Activated CD8-positive, alpha-beta T cell treated with anti-CD3 and anti-CD28 coated beads, Interleukin-2, amount 10 ng/mL, durations not matched to agents 7 days and 5 days (primary cell): ENCODE results near the gene YPEL3. TPM values are rescaled to one million over a fixed set of nuclear protein-coding genes. Genes with fewer than 3 reads are reported as not detected.

Experiments
- ATAC-seq: fragments of 150-1000 bp; cut with Tn5 transposase; one replicate; pipeline ENCODE4 v1.10.0; 2021; ENCODE audit warnings: moderate library complexity
- CTCF ChIA-PET: fragments of 350-600 bp; sonication (Branson Sonifier 250); formaldehyde crosslinking; loops from one replicate; lab custom pipeline; 2021; ENCODE audit warnings: antibody characterized with exemption; lab: Charles Lee
- POLR2A ChIA-PET: fragments of 350-600 bp; sonication (Branson Sonifier 250); formaldehyde crosslinking; loops from one replicate; lab custom pipeline; 2021; ENCODE audit warnings: antibody characterized with exemption; lab: Charles Lee
- DNase-seq: peaks from one replicate; pipeline ENCODE4 v3.0.0-alpha.2; 2020
- H3K27ac Mint-ChIP-seq: one replicate; pipeline ENCODE4 v1.8.0; 2021; ENCODE audit warnings: mild to moderate bottlenecking, mixed read lengths
- H3K27me3 Mint-ChIP-seq: one replicate; pipeline ENCODE4 v1.8.0; 2021; ENCODE audit warnings: low read depth, mixed read lengths
- H3K36me3 Mint-ChIP-seq: one replicate; pipeline ENCODE4 v1.8.0; 2021; ENCODE audit warnings: low read depth, mixed read lengths
- H3K4me1 Mint-ChIP-seq: one replicate; pipeline ENCODE4 v1.8.0; 2021; ENCODE audit warnings: low read depth, mixed read lengths
- H3K4me3 Mint-ChIP-seq: one replicate; pipeline ENCODE4 v1.8.0; 2021; ENCODE audit warnings: mild to moderate bottlenecking, mixed read lengths
- H3K9me3 Mint-ChIP-seq: one replicate; pipeline ENCODE4 v1.8.0; 2022; ENCODE audit warnings: mixed read lengths; ENCODE audit not compliant: insufficient read depth
- total RNA-seq, 2 experiments: library from RNA; stranded (reverse); gene quantifications; one replicate each; pipeline ENCODE4 v1.2.3, GENCODE V29; 2021

YPEL3 gene
- total RNA-seq, 2 experiments from 2014 or later, result 29.4 to 34.5 TPM

- Mint-ChIP-seq H3K9me3 (no peaks in the 10 kb centered on the region), H3K4me1 (peaks cover 11% of the 10 kb centered on the region), H3K27ac (no peak overlapping the region), H3K4me3 (no peak overlapping the region), H3K36me3 (peaks cover 20% of the 10 kb centered on the region), H3K27me3 (no peaks in the 10 kb centered on the region)
- CTCF ChIA-PET, result interaction anchor here (1.0 to 1.3 kb wide), 2 partner anchors 30 to 338 kb away, joined by 3 read pairs; partner anchors contain the start of gene TBX6
- ATAC-seq, result no peak
- POLR2A ChIA-PET, result interaction anchor here (0.9 kb wide), 1 partner anchor 8 kb away, joined by 3 read pairs; a partner anchor contains a TSS
- no peak for DNase-seq
Measured at GRCh38 chr16:30060836-30061554, 35.0 kb downstream of the YPEL3 start.

DNA sequence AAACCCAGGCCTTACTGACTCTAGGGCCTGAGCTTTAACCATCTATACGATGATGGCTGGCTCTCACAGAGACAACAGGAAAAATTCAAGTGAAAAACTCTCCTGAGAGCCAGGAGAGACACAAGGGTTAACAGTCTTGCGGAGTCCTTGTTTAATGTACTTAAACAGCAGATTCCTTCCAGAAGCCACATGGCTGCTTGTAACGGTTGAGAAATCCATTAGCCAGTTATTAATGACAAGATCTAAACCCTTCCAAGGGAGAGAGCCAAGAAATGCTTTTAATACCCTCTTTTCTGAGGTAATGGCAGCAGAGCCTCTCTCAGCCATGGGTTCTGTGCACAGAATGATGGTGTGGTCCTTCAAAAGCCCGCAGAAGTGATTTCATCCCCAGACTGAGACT, 35.7 kb downstream of the YPEL3 start:
- H3K9me3 Mint-ChIP-seq, result no peaks in the 10 kb centered on the region
- no peaks in the 10 kb centered on the region for H3K27me3 Mint-ChIP-seq
- H3K27ac Mint-ChIP-seq, result no peak overlapping the region
- ChIA-PET POLR2A (no interaction called here), CTCF (no interaction called here)
- no peak for DNase-seq
- H3K4me1 Mint-ChIP-seq, result peaks cover 15% of the 10 kb centered on the region
- ATAC-seq, result no peak
- H3K36me3 Mint-ChIP-seq, result peaks cover 14% of the 10 kb centered on the region
- H3K4me3 Mint-ChIP-seq, result no peak overlapping the region

- no peaks in the 10 kb centered on the region for H3K27me3 Mint-ChIP-seq
- DNase-seq, result peak; percentile 76
- peak; percentile 76 for ATAC-seq
- peak overlapping the region; percentile 43 for H3K4me3 Mint-ChIP-seq
- POLR2A ChIA-PET, result interaction anchor here (1.2 kb wide), 1 partner anchor 10 kb away, joined by 7 read pairs; the partner anchor contains the start of gene ALDOA
- peaks cover 33% of the 10 kb centered on the region for H3K4me1 Mint-ChIP-seq
- H3K9me3 Mint-ChIP-seq, result no peaks in the 10 kb centered on the region
- CTCF ChIA-PET, result interaction anchor here (0.6 to 6.8 kb wide), 23 partner anchors 11 to 354 kb away, joined by 3 to 82 read pairs (median 5); partner anchors contain the start of genes ALDOA, CORO1A, MVP and PPP4C
- peaks cover 5% of the 10 kb centered on the region for H3K36me3 Mint-ChIP-seq
- no peak overlapping the region for H3K27ac Mint-ChIP-seq
Measured at GRCh38 chr16:30054959-30055553, 41.0 kb downstream of the YPEL3 start.

GRCh38 chr16:30054451-30054850, 41.6 kb downstream of the YPEL3 start:
- Mint-ChIP-seq H3K27me3 (no peaks in the 10 kb centered on the region), H3K4me3 (peak overlapping the region; percentile 43), H3K36me3 (peaks cover 5% of the 10 kb centered on the region), H3K9me3 (no peaks in the 10 kb centered on the region), H3K27ac (no peak overlapping the region), H3K4me1 (peaks cover 33% of the 10 kb centered on the region)
- ChIA-PET CTCF (interaction anchor here (1.0 to 6.8 kb wide), 14 partner anchors 10 to 354 kb away, joined by 3 to 82 read pairs (median 7); partner anchors contain the start of genes ALDOA, PPP4C, TAOK2 and TBX6), POLR2A (interaction anchor here (2.2 kb wide), 1 partner anchor 11 kb away, joined by 13 read pairs; the partner anchor contains the start of gene ALDOA)
- no peak for ATAC-seq
- no peak for DNase-seq

- Mint-ChIP-seq H3K27ac (no peak overlapping the region), H3K36me3 (peaks cover 3% of the 10 kb centered on the region), H3K9me3 (no peaks in the 10 kb centered on the region), H3K4me1 (peaks cover 33% of the 10 kb centered on the region), H3K4me3 (peak overlapping the region; percentile 83), H3K27me3 (peaks cover 2% of the 10 kb centered on the region)
- POLR2A ChIA-PET, result interaction anchor here (0.7 to 2.2 kb wide), 6 partner anchors 8 to 387 kb away, joined by 3 to 13 read pairs (median 3); partner anchors contain the start of gene ALDOA
- ATAC-seq (peak; percentile 34), DNase-seq (no peak)
- CTCF ChIA-PET, result interaction anchor here (0.7 to 6.8 kb wide), 5 partner anchors 10 to 130 kb away, joined by 3 to 82 read pairs (median 10); partner anchors contain the start of genes ALDOA, CORO1A, TBX6 and TLCD3B
Measured at GRCh38 chr16:30053376-30054015, 42.5 kb downstream of the YPEL3 start.

DNA sequence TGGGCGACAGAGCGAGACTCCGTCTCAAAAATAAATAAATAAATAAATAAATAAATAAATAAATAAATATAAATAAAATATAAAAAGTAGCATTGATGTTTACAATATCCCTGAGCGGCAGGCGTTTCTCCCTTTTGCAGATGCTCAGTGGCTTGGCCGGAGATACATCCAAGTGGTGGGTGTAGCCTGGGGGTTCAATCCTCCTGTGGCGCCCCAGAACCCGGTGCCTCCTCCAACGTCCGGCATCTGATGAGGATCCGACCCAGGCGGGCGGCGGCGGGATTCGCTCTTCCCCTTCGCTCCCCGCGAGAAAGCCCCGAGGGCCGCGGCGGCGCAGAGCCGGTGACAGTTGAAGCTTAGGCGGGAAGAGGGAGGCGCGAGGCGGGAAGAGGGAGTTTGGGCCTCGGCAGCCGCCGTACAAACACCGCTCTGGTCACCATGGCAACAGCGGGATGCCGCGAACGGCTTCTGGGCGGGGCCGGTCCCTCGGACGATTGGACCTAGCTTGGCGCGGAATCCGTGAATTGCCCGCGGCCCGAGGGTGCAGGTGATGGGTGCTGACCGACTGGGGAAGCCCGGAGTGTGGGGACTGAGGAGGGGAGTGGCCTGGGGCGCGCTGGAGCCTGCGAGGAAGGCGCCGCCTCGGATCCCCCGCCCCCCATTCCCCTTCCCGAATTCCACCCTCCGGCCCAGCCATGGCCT, 43.2 kb downstream of the YPEL3 start:
- peak; percentile 96 for DNase-seq
- Mint-ChIP-seq H3K27me3 (peaks cover 3% of the 10 kb centered on the region), H3K36me3 (peaks cover 3% of the 10 kb centered on the region), H3K27ac (peak overlapping the region; percentile 89), H3K4me3 (peak overlapping the region; percentile 83), H3K4me1 (peaks cover 33% of the 10 kb centered on the region), H3K9me3 (no peaks in the 10 kb centered on the region)
- CTCF ChIA-PET, result interaction anchor here (0.7 to 6.8 kb wide), 5 partner anchors 10 to 131 kb away, joined by 3 to 82 read pairs (median 10); partner anchors contain the start of genes ALDOA, CORO1A, TBX6 and TLCD3B
- peak; percentile 75 for ATAC-seq
- POLR2A ChIA-PET, result interaction anchor here (0.7 to 2.2 kb wide), 6 partner anchors 9 to 386 kb away, joined by 3 to 13 read pairs (median 3); partner anchors contain the start of gene ALDOA

DNA sequence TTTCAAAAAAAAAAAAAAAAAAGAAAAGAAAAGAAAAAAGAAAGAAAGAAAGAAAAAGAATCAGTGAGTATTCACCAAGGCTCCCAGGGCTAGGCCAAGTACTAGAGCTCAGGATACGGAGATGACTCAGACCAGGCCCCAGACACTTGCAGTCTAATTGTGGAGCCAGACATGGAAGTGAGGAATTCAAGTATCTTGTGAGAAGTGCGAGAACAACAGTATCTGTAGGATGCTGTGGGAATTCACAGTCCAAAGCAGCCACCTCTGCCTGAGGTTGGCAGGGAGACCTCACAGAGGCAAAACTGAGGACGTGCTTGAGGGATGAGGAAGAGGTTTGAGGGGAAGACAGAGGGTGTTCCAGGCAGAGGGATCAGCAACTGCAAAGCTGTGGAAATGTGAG, 44.5 kb downstream of the YPEL3 start:
- peak overlapping the region; percentile 77 for H3K27ac Mint-ChIP-seq
- CTCF ChIA-PET, result interaction anchor here (0.9 to 6.8 kb wide), 4 partner anchors 15 to 203 kb away, joined by 3 to 82 read pairs (median 29); partner anchors contain the start of genes ALDOA, TBX6 and TLCD3B

DNA sequence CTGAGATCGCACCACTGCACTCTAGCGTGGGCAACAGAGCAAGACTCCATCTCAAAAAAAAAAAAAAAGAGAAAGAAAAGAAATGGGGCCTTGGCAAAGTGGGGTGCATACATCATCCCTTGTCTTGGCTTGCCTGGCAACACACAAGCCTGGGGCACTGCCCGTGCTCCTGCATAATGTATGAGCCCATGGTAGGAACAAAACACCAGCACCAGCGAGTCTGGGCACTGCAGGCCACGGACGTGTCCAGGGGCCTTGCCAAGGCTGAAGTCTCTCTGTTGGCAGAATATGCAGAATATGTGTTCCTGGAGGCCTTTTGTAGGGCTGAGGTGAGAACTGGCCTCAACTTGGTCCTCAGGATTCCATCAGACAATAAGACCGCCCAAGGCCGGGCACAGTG, 46.1 kb downstream of the YPEL3 start:
- CTCF ChIA-PET, result interaction anchor here (1.2 kb wide), 2 partner anchors 16 to 19 kb away, joined by 3 read pairs; partner anchors contain the start of genes ALDOA and TLCD3B

More for the DNA sequence above, 44.5 kb downstream of the YPEL3 start:
- DNase-seq, result no peak
- POLR2A ChIA-PET, result no interaction called here
- Mint-ChIP-seq H3K9me3 (no peaks in the 10 kb centered on the region), H3K27me3 (peaks cover 3% of the 10 kb centered on the region), H3K4me3 (peak overlapping the region; percentile 83), H3K4me1 (peaks cover 33% of the 10 kb centered on the region), H3K36me3 (peaks cover 3% of the 10 kb centered on the region)
- no peak for ATAC-seq

GRCh38 chr16:30046588-30046987, 49.4 kb downstream of the YPEL3 start:
- no peak for DNase-seq
- peaks cover 2% of the 10 kb centered on the region for H3K36me3 Mint-ChIP-seq
- no peaks in the 10 kb centered on the region for H3K9me3 Mint-ChIP-seq
- H3K27me3 Mint-ChIP-seq, result peaks cover 13% of the 10 kb centered on the region
- no peak for ATAC-seq
- H3K4me3 Mint-ChIP-seq, result no peak overlapping the region
- no peak overlapping the region for H3K27ac Mint-ChIP-seq
- peaks cover 2% of the 10 kb centered on the region for H3K4me1 Mint-ChIP-seq
- ChIA-PET CTCF (interaction anchor here (1.1 to 1.2 kb wide), 2 partner anchors 14 to 45 kb away, joined by 3 to 4 read pairs; partner anchors contain the start of gene TBX6), POLR2A (no interaction called here)

More for the DNA sequence above, 46.1 kb downstream of the YPEL3 start:
- ATAC-seq (no peak), DNase-seq (no peak)
- peaks cover 24% of the 10 kb centered on the region for H3K4me1 Mint-ChIP-seq
- H3K9me3 Mint-ChIP-seq, result no peaks in the 10 kb centered on the region
- no peak overlapping the region for H3K4me3 Mint-ChIP-seq
- peaks cover 10% of the 10 kb centered on the region for H3K27me3 Mint-ChIP-seq
- POLR2A ChIA-PET, result interaction anchor here (0.9 kb wide), 1 partner anchor 27 kb away, joined by 3 read pairs; no protein-coding TSS in a partner anchor
- H3K36me3 Mint-ChIP-seq, result peaks cover 3% of the 10 kb centered on the region
- H3K27ac Mint-ChIP-seq, result no peak overlapping the region

GRCh38 chr16:30046178-30046577, 49.8 kb downstream of the YPEL3 start:
- no peaks in the 10 kb centered on the region for H3K9me3 Mint-ChIP-seq
- POLR2A ChIA-PET, result no interaction called here
- H3K4me3 Mint-ChIP-seq, result no peak overlapping the region
- H3K27me3 Mint-ChIP-seq, result peaks cover 13% of the 10 kb centered on the region
- no peaks in the 10 kb centered on the region for H3K4me1 Mint-ChIP-seq
- peak; percentile 5 for ATAC-seq
- no peaks in the 10 kb centered on the region for H3K36me3 Mint-ChIP-seq
- H3K27ac Mint-ChIP-seq, result no peak overlapping the region
- CTCF ChIA-PET, result interaction anchor here (1.2 kb wide), 1 partner anchor 45 kb away, joined by 3 read pairs; the partner anchor contains the start of gene TBX6
- DNase-seq, result no peak
